GM20000 (cell line): ENCODE measurements around the gene GPSM1.

Source experiments
- DNase-seq: peaks from one replicate; pipeline ENCODE4 v3.0.0; 2012; ENCODE audit warnings: low spot score
- CTCF ChIP-seq: IDR thresholded peaks from 2 replicates; pipeline ENCODE4 v1.5.1; 2012; ENCODE audit warnings: mild to moderate bottlenecking, control low read depth; ENCODE audit errors: extremely low read depth, missing control alignments

Gene GPSM1

GRCh38 chr9:136321561-136321960, 5.8 kb upstream of the GPSM1 start:
- no peak for TF ChIP-seq CTCF

DNA sequence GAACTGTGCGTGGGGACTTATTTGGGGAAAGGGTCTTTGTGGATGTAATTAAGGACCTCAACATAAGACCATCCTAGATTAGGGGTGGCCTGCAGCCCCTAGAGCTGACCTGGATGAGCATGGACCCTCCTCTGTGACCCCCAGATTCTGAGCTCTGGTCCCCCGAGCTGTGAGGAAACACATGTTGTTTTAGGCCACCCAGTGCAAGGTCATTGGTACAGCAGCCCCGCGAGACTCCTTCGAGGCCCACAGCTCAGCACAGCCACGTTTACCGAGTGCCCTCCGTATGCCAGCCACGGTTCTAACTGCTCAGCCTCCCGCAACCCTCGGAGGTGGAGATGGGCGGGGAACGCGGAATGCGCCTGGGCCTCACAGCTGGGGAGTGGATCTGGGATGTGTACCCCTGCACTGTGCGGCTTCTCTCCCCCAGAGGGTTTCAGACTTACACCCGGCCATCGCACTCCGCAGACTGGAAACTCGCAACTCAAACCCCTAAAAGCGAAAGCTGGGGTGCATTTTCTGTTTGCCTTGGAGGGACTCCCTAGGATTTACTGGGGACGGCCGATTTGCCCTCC, 4.5 kb upstream of the GPSM1 start:
- no peak for DNase-seq
- TF ChIP-seq CTCF: no peak

More at GRCh38 chr9:136321561-136321960, 5.8 kb upstream of the GPSM1 start:
- DNase-seq: no peak

GRCh38 chr9:136323371-136323789, 4.0 kb upstream of the GPSM1 start:
- DNase-seq: no peak
- no peak for TF ChIP-seq CTCF

- DNase-seq: no peak
- no peak for TF ChIP-seq CTCF
Measured at GRCh38 chr9:136324501-136325300, 2.6 kb upstream of the GPSM1 start.

GRCh38 chr9:136325358-136325757, 2.0 kb upstream of the GPSM1 start:
- no peak for TF ChIP-seq CTCF
- DNase-seq: no peak

- no peak for TF ChIP-seq CTCF
- DNase-seq: no peak
Measured at GRCh38 chr9:136326061-136326760, 1.1 kb upstream of the GPSM1 start.

- DNase-seq: no peak
- TF ChIP-seq CTCF: no peak
Measured at GRCh38 chr9:136326761-136327303, 507 bp upstream of the GPSM1 start.
